Subcutaneous adipose tissue (tissue), 4 donors: ENCODE data around the gene TEX26. TPM values are rescaled to one million over a fixed set of nuclear protein-coding genes. Genes with fewer than 3 reads are reported as not detected.

Experiments used
- CTCF ChIP-seq: fragments of 450-650 bp; IDR thresholded peaks from one replicate; pipeline ENCODE4 v1.5.1; 2016; ENCODE audit warnings: low read depth, mild to moderate bottlenecking, control low read depth, antibody characterized with exemption, moderate library complexity
- total RNA-seq, 4 donors: library from RNA; depleted of rRNA; stranded (reverse); fragments of >200 nt; gene quantifications; one replicate each; pipeline ENCODE4 v1.1.0, GENCODE V29; 2016

Gene TEX26
- total RNA-seq, 4 donors from 2014 or later, result 0.51 TPM; not detected in 3

GRCh38 chr13:30920162-30920909 lies 12.1 kb upstream of the TEX26 start:
- TF ChIP-seq CTCF, result no peak

GRCh38 chr13:30923418-30923817 lies 9.0 kb upstream of the TEX26 start:
- TF ChIP-seq CTCF, result no peak

GRCh38 chr13:30924721-30925120 lies 7.7 kb upstream of the TEX26 start:
- no peak for TF ChIP-seq CTCF

GRCh38 chr13:30925429-30925828 lies 7.0 kb upstream of the TEX26 start:
- TF ChIP-seq CTCF, result no peak

GRCh38 chr13:30926781-30927180 lies 5.7 kb upstream of the TEX26 start:
- no peak for TF ChIP-seq CTCF

GRCh38 chr13:30927595-30927994 lies 4.9 kb upstream of the TEX26 start:
- no peak for TF ChIP-seq CTCF

- TF ChIP-seq CTCF, result no peak
Observed at GRCh38 chr13:30928978-30929377, 3.5 kb upstream of the TEX26 start.
